Inferior parietal cortex (tissue), 1 donor: ENCODE data around the gene ABHD10.

ENCODE experiments used
- DNase-seq: peaks from one replicate; pipeline ENCODE4 v3.0.0-alpha.2; 2016; ENCODE audit errors: extremely low spot score

The ABHD10 gene

DNA sequence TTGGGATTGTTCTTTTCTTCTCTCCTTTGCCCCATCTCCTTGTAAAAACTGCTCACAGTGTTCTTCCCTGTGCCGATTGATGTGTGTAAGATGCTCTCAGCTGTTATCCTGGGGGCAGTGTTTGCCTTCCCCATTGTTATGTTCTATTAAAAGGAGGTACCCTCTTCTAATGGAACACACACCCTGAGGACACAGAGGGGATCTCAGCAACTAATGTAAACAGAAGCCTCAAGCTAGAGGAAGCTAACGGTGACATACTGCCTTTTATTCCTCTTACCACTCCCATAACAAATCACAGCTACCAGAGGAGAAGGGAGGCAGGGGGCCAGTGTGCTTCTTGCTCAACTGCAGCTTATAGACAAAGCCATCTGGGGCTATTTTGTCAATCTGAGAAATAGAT lies 22.1 kb downstream of the ABHD10 start:
- DNase-seq, result no peak

DNA sequence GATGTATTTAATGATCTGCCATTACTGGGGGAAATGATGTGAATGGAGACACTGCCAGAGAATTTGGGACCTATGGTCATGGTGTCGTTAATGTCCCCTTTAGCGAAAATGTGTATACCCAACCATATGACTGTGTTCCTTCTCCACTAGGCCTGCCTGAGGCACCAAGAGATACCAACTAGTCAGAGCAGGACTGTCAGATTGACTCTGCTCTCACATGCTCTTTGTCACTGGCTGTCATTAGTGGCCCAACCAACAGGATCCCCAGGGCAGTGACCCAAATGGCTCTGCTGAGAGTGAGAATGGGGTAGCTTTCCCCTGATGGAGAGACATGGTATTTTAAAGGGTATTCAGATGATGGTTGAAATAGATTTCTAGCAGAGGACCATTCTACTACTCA lies 22.7 kb downstream of the ABHD10 start:
- no peak for DNase-seq

DNA sequence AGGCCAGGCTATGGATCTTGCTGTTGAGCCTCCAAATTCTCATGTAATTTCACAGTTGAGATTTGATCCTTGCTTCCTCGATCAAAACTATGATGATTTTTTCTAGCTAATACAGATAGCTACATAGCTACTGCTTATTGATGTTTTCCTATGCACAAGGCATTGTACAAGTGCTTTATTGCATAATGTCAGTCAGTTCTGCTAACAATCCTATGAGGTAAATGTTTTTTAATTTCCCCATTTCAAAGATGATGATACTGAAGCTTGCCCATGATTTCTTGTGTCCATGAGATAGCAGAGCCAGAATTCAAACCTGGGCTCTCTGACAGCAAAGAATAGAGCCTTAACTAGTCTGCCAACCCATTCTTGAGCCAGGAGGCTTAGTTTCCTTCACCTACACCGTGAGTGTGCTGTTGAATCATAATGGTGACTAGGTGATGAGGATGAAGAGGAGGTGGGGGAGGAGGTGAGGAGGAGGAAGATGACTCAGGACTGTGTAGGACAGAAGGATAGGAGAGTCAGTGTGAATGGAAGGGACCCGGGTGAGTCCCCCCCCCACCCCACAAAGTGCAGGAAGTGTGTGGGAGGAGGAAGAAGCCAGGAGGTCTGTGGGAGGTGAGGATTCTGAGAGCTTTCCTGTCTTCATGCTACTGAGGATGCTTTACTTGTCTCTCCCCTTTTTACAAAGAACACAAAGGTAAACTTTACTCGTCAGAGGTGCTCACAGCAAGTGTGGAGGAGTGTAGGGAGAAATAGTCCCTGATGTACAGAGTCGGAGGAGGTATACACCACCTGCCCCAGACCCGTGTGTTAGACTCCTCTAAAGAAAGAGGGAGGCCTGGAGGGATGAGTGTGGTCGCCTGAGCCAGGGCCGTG lies 23.5 kb downstream of the ABHD10 start:
- DNase-seq, result no peak

DNA sequence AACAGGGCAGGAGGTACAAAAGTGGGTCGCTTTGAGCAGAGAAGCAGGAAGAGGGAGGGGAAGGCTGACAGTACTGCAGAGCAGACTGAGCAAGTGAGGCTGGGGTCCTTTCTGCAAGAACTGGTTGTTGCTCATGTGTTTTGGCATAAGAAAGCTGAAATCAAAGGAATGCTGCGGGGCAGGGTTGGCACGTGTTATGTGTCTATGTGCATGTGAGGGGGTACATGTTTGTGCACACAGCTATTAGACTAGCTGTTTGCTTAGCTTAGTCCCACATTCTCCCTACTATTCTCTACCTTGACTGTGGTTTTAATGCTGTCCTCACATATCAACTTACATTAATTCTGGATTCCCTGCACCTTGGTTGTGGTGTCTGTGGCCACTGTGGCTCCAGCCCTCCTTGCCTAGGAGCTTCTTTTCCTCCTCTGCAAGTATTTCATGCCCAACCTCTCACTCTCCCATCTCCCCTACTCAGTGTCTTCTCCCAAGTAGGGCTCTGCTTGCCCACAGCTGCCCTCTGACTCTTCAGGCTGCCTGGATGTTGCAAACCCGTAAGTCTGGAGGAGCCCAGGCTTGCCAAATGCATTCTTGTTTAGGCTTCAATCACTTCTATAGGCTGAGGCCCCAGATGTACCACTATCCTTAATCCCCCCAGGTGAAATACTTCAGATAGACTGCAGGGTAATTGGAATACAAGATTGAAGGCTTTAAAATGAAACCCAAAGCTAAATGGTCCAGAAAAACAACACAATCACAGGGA lies 24.7 kb downstream of the ABHD10 start:
- no peak for DNase-seq

DNA sequence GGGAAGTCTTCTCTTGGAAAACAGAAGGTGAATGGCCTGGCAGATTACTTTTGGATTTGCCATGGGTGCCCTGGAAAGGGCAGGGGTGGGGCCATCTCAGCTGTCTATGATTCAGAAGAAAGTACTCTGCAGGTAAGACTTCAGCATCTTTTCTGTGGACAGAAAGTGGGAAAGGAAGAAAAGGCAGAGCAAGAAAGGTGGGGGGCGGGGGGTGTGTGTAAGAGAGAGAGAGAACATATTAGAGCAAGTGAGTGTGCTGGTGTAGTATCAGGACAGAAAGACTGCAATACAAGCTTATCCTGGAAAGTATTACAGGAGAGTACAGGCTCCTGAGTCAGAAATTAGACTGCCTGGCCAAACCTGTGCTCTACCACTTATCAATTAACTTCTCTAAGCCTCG lies 25.4 kb downstream of the ABHD10 start:
- DNase-seq, result no peak

DNA sequence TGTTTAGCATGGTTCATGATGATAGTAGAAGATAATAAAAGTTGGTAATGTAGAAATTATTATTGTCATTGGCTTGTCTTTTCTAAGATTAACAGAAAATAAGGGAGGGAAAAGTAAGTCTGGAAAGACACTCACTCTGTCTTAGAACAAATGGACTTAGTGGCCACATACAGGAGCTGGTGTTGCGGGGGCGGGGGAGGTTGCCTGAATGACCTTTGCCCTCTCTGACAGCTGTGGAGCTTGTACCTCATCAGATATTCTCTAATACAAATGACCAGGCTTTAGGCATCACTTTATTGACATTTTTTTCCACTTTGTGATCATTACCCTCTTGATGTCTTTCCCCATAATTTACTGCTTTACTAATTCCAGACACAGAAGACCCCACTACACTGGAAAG lies 25.8 kb downstream of the ABHD10 start:
- no peak for DNase-seq

DNA sequence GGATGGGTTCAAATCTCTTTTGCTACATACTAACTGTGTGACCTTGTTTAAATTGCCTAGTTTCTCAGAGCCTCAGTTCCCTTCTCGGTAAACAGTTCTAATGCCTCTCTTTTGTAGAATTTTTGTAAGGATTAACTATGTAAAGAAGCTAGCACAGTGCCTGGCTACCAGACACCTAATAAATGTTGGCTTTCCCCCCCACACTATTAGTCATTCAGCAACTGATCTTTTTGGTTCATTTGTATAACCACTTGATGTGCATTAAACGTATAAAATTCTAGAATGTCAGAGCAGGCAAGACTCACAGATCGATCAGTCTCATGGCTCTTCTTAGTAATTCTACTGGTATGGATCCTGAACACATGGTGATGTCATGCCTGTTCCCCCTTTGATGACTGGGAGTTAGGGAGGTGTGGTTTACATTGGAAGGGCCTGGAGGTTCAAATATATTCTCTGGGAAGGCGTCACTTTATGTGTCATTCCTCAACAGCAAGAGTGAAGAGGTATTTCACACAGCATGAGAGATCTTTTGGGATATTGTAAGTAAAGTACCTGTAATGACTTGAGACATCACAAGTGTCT lies 26.4 kb downstream of the ABHD10 start:
- DNase-seq, result no peak

DNA sequence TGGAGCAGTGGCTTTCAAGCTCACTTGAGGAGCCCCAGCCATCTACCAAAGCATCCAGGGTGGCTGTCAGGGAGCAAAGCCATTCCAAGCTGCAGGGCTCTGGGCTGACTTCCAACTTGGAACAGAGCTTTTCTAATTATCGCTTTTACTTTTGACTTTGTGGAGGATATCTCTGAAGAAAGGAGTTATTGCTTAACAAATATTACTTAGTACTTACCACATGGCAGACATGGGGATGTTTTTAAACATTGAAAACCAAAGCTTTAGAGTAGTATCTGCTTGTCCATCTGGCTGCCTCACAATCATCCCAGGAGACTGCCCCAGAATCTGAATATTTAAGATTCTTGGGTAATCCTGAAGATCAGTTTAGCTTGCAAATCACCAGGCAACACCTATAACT lies 28.8 kb downstream of the ABHD10 start:
- no peak for DNase-seq

DNA sequence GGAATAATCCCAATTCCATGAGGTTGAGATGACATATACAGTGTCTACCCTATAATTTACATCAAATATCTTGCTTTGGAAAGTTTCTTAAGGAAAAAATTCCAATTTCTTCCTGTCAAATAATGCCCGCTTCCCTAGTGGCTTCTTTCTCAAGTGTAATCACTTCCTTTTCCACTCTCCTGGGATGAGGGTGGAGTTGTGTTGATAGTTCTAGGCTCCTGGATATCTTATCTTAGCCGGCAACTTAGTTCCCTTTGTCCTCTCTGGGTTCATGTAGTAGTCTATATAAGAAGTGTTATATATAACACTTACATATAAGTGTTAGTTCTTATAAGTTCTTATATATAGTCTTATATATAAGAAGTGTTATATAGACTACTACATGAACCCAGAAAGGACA lies 30.8 kb downstream of the ABHD10 start:
- DNase-seq, result no peak

DNA sequence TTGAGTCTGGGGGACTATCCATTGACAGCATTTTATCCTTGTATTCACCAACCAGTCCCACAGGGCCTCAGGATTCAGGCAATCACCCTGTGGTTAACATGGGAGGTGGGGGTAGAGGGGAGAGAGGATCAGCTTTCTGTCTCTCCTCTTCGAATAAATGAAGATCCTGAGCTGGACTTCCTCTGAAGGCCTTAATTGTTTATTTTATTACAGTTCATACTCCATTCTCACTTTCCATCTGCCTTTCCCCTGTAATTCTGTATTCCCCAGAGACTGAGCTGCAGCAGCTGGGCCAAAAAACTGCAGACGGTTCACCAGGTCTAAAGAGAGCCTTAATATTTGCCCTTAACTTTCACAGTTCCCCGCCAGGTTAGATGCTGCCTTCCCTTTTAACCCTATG lies 31.8 kb downstream of the ABHD10 start:
- no peak for DNase-seq

DNA sequence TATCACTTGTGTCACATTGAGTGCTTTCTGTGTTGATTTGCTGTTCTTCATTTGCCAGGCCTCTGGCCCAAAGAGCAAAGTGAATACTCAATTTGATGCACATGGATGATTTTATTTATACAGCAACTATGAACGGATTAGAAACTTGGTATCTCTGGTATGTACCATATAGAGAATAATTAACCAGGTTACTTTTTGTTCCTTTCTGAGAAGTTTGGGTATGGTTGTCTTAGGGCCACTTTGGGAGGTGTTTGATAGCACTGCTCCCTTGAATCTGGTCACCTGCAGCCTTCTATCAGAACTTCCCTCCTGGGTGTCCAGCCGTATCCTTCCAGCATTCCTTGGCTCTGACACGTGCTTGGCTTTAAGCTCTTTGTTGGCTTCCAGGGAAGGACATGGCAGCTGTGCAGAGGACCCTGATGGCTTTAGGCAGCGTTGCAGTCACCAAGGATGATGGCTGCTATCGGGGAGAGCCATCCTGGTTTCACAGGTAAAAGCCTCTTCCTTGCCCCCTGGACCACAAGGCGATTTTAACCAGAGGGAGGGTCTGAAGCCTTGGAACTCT lies 32.6 kb downstream of the ABHD10 start:
- DNase-seq, result no peak

DNA sequence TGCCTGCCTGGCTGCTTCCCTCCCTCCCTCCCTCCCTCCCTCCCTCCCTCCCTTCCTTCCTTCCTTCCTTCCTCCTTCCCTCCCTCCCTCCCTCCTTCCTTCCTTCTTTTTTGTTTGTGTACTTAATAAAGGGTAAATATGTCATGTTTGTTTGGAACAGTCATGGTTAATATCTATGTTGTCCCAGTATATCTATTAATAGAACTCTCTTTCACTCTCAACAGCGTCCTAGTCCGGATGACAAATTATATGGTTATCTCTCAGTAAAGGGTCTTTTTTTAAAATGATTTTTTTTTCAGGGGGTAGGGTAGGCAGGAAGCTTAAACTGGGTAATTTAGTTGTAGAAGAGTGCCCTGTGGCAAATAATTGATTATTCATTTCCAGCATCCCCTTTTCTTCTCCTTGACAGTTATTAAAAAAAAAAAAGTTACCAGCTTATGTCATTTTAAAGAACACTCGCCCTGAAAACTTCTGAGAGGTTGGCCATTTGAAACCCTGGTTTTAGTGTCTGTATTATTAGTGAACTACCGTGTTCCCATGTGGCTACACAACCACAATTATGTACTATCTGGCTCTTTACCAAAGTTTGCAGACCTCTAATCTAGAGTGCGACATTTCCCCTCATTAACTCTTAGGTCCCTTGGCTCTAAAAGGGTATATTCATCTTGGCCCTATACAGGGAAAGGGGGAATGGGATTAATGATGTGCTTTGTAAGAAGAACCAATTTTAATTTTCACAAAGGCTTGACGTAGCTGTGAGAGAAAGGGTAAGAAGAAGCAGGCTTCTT lies 33.6 kb downstream of the ABHD10 start:
- DNase-seq, result no peak

DNA sequence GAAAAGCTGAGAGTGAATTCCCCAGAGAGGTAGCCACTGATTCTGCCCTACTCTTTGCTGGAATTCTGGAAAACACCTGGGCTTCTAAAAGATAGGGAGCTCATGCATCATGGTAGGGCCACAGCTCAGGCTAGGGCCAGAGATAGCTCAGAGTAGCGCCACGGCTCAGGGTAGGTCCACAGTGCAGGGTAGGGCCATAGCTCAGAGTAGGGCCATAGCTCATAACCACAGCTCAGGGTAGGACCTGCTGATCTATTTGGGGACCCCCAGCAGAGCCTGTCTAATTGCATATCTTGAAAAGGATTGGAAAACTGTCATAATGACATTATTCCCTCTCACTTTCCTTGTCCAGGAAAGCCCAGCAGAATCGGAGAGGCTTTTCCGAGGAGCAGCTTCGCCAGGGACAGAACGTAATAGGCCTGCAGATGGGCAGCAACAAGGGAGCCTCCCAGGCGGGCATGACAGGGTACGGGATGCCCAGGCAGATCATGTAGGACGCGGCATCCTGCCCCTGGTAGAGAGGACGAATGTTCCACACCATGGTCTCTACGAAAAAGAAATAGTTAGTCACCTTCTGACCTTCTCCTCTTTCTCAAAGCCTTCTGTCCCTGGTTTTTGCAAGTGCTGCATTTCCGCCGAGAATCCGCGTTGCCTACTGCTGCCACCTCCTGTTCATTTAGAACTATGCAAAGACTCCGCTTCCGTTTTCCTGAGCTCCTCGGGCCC lies 34.4 kb downstream of the ABHD10 start:
- DNase-seq, result peak; percentile 80

DNA sequence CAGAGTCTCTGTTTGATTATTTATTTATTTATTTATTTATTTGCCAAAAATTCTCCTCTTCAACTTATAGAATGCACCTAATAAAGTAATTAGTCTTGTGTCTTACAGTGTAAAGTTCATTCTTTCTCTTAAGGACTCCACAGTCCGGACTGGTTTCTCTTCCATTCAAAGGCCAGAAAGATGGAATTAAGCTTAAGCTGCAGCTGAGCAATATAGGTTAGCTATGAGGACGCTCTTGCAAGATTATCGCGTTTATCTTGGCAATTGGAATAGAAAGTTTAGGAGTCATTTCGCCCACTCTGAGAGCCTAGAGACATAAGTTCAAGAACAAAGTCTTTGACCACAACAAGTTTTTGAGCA lies 34.9 kb downstream of the ABHD10 start:
- DNase-seq, result no peak

DNA sequence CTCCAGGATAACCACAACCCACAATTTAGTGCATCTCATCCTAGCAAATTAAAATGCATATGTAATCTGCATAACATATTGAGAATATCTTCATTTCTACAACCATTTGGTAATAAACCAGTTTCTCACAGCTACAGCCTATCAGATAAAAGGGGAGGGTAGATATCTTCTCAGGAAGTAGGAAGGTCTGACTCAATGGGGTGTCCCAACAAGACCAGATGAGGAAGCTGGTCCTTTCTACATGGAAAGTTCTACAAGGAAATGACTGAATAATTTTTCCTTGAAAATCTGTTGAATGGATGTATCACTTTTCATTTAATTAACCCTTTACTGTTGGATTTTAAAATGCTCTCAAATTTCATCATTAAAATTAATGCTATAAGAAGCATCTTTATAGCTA lies 38.3 kb downstream of the ABHD10 start:
- no peak for DNase-seq

DNA sequence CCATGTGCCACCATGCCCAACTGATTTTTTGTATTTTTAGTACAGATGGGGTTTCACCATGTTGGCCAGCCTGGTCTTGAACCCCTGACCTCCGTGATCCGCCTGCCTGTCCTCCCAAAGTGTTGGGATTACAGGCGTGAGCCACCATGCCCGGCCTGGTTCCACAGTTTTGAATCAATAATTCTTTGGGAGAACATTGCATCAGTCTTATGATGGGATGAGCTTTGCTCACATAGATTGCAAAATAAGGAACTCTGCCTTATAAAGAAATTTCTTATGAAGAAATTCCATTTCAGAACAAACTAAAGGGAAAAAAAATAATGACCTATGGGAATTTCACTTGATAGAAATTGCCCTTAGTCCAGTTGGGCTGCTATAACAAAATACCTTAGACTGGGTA lies 39.9 kb downstream of the ABHD10 start:
- DNase-seq, result no peak

DNA sequence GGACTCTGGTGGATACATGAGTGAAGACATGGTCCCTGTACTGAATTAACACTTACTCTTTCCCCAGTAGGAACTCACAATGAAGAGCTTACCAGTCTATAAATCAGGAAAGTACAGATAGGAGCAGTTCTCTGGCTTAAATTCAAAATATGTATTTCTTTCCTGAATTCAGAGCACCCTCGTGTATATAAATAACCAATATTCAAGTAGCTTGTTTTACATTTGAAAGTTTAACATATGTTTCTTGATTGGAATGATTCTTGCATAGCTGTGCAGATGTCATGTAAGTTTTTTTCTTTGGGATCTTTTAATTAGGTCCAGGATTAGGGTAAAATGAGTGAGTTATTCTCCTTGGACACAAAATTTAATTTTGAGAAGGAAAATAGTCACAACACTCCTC lies 40.9 kb downstream of the ABHD10 start:
- DNase-seq, result no peak

DNA sequence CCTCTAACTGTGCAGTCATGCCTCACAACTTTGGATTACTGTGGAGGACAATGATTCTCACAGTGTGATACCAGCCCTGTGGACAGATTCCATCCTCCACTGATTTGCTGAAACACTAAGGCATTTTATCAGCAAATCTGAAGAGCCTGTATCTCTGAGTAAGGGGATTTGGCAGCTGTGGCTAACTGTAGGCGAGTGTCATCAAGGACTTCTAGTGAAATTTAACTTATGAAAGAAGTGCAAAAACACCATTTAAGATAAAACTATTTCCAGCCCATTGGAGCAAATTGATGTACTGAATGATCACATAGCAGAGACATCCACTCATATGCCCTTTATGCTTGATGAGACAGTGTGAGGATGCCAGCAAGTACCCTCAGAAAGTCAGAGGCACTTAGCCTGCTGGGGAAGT lies 41.9 kb downstream of the ABHD10 start:
- DNase-seq, result no peak

DNA sequence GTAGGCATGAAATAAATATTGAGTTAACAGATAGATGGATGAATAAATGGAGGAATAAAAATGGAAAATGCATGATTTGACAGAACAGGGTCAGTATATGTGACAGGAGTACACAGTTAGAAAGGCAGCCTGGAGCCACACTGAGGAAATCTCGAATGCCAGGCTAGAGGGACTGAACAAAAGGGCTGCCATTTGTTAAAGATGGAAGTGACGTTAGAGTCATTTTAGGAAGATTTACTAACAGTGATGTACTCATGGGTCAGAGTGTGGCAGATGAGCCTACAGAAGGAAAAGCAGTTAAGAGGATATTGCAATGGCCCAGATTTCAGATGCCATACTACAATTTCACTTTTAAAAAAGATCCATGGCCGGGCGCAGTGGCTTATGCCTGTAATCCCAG lies 48.3 kb downstream of the ABHD10 start:
- DNase-seq, result no peak

DNA sequence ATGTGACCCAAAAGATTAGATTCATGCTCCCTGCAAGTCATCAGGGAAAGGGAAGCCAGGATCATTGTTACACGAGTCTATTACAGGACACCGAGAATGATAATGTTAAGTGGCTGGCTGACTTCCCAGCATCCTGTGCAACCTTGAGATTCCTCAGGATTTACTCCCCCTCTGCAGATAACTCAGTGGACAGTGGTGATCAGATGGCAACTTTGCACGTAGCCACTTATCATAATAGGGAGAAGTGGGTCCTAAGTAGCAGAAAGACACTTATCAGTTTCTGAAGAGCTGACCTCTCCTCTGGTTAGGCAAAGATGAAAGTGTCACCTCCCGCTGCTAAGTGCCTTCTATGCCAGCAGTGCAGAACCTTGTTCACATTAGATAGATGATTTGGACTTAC lies 49.0 kb downstream of the ABHD10 start:
- DNase-seq, result no peak

DNA sequence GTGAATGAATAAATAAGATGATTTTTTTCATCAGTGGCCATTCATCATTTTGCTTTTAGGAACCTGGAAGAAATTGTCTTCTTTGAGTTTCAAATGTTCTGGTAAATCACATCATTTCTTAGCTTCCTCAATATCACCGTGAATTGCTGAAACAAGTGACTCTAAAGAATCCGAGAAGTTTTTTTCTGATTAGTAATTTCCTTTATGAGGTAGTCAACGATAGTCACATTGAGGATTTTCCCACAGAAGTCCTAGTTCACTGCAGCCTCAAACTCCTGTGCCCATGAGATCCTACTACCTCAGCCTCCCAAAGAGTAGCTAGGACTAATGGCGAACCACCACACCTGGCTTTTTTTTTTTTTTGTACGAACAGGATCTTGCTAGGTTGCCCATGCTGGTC lies 52.1 kb downstream of the ABHD10 start:
- no peak for DNase-seq
